K562 (cell line): ENCODE measurements around the gene PALM3. TPM values are rescaled to one million over a fixed set of nuclear protein-coding genes. Genes with fewer than 3 reads are reported as not detected.
A peak's percentile ranks its signal among the peaks of the same experiment; 100 is the strongest.

Source experiments
- ATAC-seq: fragments of 200-7000 bp; cut with Tn5 transposase; 3 replicates; pipeline ENCODE4 v1.9.1; 2020; ENCODE audit warnings: moderate library complexity
- BruUV-seq: library from RNA; stranded (reverse); fragments of 400-500 nt; replicated peaks from 2 replicates; lab custom pipeline; 2021; lab: Mats Ljungman, UMichigan
- CTCF ChIA-PET: fragments of 300-600 bp; formaldehyde crosslinking; extraction: SDS; loops from one replicate; lab custom pipeline; 2021; ENCODE audit warnings: low intra/inter-chr PET ratio; lab: Yijun Ruan, JAX
- POLR2A ChIA-PET: fragments of 300-600, 350-650 bp; sonication (Branson Sonifier 250); formaldehyde crosslinking; extraction: SDS; loops from one replicate; lab custom pipeline; 2021; ENCODE audit warnings: antibody characterized with exemption, inconsistent platforms; lab: Yijun Ruan, JAX
- DNase-seq, 4 experiments: peaks; one replicate each; pipeline versions ENCODE4 v3.0.0 to v3.0.0-alpha.2; 2011 to 2018; ENCODE audit warnings: low spot score in 3 of 4, mixed read lengths in 3 of 4; ENCODE audit errors: extremely low read depth in 1 of 4
- FAIRE-seq: peaks from 2 replicates; lab custom pipeline; 2011; peaks lifted over from hg19 to GRCh38; lab: Jason Lieb, UNC
- H2AFZ ChIP-seq: 2 replicates; pipeline ENCODE4 v1.6.0; 2011; ENCODE audit warnings: low read depth, low read length, control low read depth, inconsistent platforms
- H3K27ac ChIP-seq: fragments of 200-600 bp; 3 replicates; pipeline ENCODE4 v1.8.0; 2011; ENCODE audit warnings: low read depth, mild to moderate bottlenecking, control low read depth, inconsistent platforms, low read length, moderate library complexity, mixed read lengths; ENCODE audit errors: extremely low read depth
- H3K27me3 ChIP-seq, 2 experiments: fragments of 300-600 bp in 1 of 2; 2 replicates in 1 of 2; 3 replicates in 1 of 2; pipeline versions ENCODE4 v1.6.0 to v1.8.0; 2011; ENCODE audit warnings: inconsistent platforms in 2 of 2, low read length in 2 of 2, mild to moderate bottlenecking in 1 of 2, mixed read lengths in 1 of 2, moderate library complexity in 1 of 2; ENCODE audit not compliant: control insufficient read depth in 2 of 2, insufficient read depth in 2 of 2
- H3K36me3 ChIP-seq: fragments of 300-600 bp; 3 replicates; pipeline ENCODE4 v1.8.0; 2011; ENCODE audit warnings: mild to moderate bottlenecking, low read length, inconsistent platforms; ENCODE audit not compliant: control insufficient read depth, insufficient read depth
- H3K4me1 ChIP-seq, 2 experiments: fragments of 200-600 bp in 1 of 2; replicated peaks in 1 of 2; 2 replicates in 1 of 2; 3 replicates in 1 of 2; pipeline versions ENCODE4 v1.5.1 to v1.8.0; 2011; ENCODE audit warnings: inconsistent platforms in 2 of 2, low read length in 2 of 2, mild to moderate bottlenecking in 1 of 2, mixed read lengths in 1 of 2, moderate library complexity in 1 of 2; ENCODE audit not compliant: control insufficient read depth in 2 of 2, insufficient read depth in 2 of 2
- H3K4me2 ChIP-seq: 2 replicates; pipeline ENCODE4 v1.6.1; 2011; ENCODE audit warnings: low read length, control low read depth, inconsistent platforms, mixed read lengths; ENCODE audit not compliant: insufficient read depth
- H3K4me3 ChIP-seq: fragments of 200-600 bp; sonication (generic), shearing (Covaris generic); 2 replicates; pipeline ENCODE4 v1.5.1; 2016; ENCODE audit warnings: control low read depth, inconsistent platforms
- H3K79me2 ChIP-seq: fragments of 200-600 bp; 3 replicates; pipeline ENCODE4 v1.8.0; 2011; ENCODE audit warnings: low read length, inconsistent platforms; ENCODE audit not compliant: control insufficient read depth, insufficient read depth
- H3K9ac ChIP-seq, 2 experiments: 2 replicates each; pipeline versions ENCODE4 v1.6.0 to v1.6.1; 2011; ENCODE audit warnings: low read depth in 2 of 2, low read length in 2 of 2, control low read depth in 1 of 2, inconsistent platforms in 1 of 2, mild to moderate bottlenecking in 1 of 2, mixed read lengths in 1 of 2; ENCODE audit not compliant: insufficient read depth in 1 of 2
- H3K9me1 ChIP-seq: one replicate; pipeline ENCODE4 v1.6.0; 2011; ENCODE audit warnings: inconsistent platforms, mild to moderate bottlenecking, low read length, moderate library complexity; ENCODE audit not compliant: control insufficient read depth, insufficient read depth
- H3K9me3 ChIP-seq: replicated peaks from 2 replicates; pipeline ENCODE4 v1.5.1; 2011; ENCODE audit warnings: low read depth, low read length, inconsistent platforms; ENCODE audit not compliant: control insufficient read depth, insufficient read depth
- H4K20me1 ChIP-seq: replicated peaks from 2 replicates; pipeline ENCODE4 v1.6.1; 2011; ENCODE audit warnings: low read length, inconsistent platforms, mixed read lengths; ENCODE audit not compliant: control insufficient read depth, insufficient read depth
- BACH1 ChIP-seq: fragments of 200-800 bp; sonication (Bioruptor generic); IDR thresholded peaks from 2 replicates; pipeline ENCODE4 v1.6.1; 2016; ENCODE audit warnings: missing genetic modification characterization, missing compliant biosample characterization
- BDP1 ChIP-seq: IDR thresholded peaks from 3 replicates; pipeline ENCODE4 v1.6.1; 2011; ENCODE audit not compliant: insufficient read length, insufficient read depth
- CSDE1 ChIP-seq, 2 experiments: fragments of 450-650 bp; IDR thresholded peaks; 2 replicates each; pipeline ENCODE4 v1.6.1; 2016; ENCODE audit warnings: mild to moderate bottlenecking in 1 of 2
- ETV1 ChIP-seq: fragments of 450-650 bp; conservative IDR thresholded peaks from 2 replicates; pipeline ENCODE4 v1.6.1; 2016; ENCODE audit warnings: missing genetic modification characterization, control low read depth, low read depth, missing compliant biosample characterization
- HES1 ChIP-seq: fragments of 450-650 bp; IDR thresholded peaks from 2 replicates; pipeline ENCODE4 v1.6.1; 2016; ENCODE audit warnings: low read depth, mild to moderate bottlenecking, moderate library complexity
- ILK ChIP-seq: fragments of 450-650 bp; IDR thresholded peaks from 2 replicates; pipeline ENCODE4 v1.6.1; 2016; ENCODE audit warnings: missing genetic modification characterization, low read depth, mild to moderate bottlenecking, missing compliant biosample characterization, moderate library complexity, borderline replicate concordance
- KDM2B ChIP-seq: fragments of 250-450 bp; sonication (Bioruptor Pico); IDR thresholded peaks from 2 replicates; pipeline ENCODE4 v1.8.0; 2021; ENCODE audit warnings: mild to moderate bottlenecking, moderate library complexity
- KLF6 ChIP-seq: fragments of 250-450 bp; sonication (Bioruptor Pico); IDR thresholded peaks from 2 replicates; pipeline ENCODE4 v1.4.0; 2020; ENCODE audit warnings: mild to moderate bottlenecking, moderate library complexity, borderline replicate concordance
- NFIC ChIP-seq: fragments of 450-650 bp; IDR thresholded peaks from 2 replicates; pipeline ENCODE4 v1.6.1; 2017; ENCODE audit warnings: mild to moderate bottlenecking, inconsistent platforms
- POLR3G ChIP-seq: IDR thresholded peaks from 2 replicates; pipeline ENCODE4 v1.6.1; 2011; ENCODE audit not compliant: insufficient read length, insufficient replicate concordance; ENCODE audit errors: extremely low read depth
- XRCC5 ChIP-seq: fragments of 200-400 bp; formaldehyde crosslinking; IDR thresholded peaks from 2 replicates; pipeline ENCODE4 v1.6.1; 2017; ENCODE audit warnings: low read depth, mild to moderate bottlenecking, low read length
- ZBTB33 ChIP-seq: sonication (generic); formaldehyde crosslinking; IDR thresholded peaks from 2 replicates; pipeline ENCODE4 v1.8.1; 2023; ENCODE audit warnings: mild to moderate bottlenecking, missing genetic modification reagents
- ZNF449 ChIP-seq: fragments of 250-450 bp; sonication (Bioruptor Pico); IDR thresholded peaks from 2 replicates; pipeline ENCODE4 v1.8.0; 2022; ENCODE audit warnings: moderate library complexity, mild to moderate bottlenecking, inconsistent platforms
- ZNF551 ChIP-seq: fragments of 250-450 bp; sonication (Bioruptor Pico); IDR thresholded peaks from 2 replicates; pipeline ENCODE4 v1.5.0; 2021; ENCODE audit warnings: mild to moderate bottlenecking, moderate library complexity
- ZNF639 ChIP-seq, 2 experiments: fragments of 200-800 bp in 1 of 2; sonication (Bioruptor generic) in 1 of 2; sonication (generic) in 1 of 2; formaldehyde crosslinking in 1 of 2; IDR thresholded peaks in 1 of 2; conservative IDR thresholded peaks in 1 of 2; 2 replicates each; pipeline versions ENCODE4 v1.5.0 to v1.6.1; 2016 to 2020; ENCODE audit warnings: missing compliant biosample characterization in 1 of 2, missing genetic modification characterization in 1 of 2, missing genetic modification reagents in 1 of 2
- WGBS: fragments of 100-300 bp; shearing (Covaris generic); methylation state at CpG from one replicate; pipeline ENCODE4 v1.1.6; 2016; ENCODE audit warnings: low coverage, mixed read lengths; ENCODE audit not compliant: insufficient coverage; ENCODE audit errors: missing lambda C conversion rate; 5-methylcytosine and 5-hydroxymethylcytosine counted together
- in situ Hi-C: fragments of 300-500 bp; cut with MboI; formaldehyde crosslinking; loops from 4 replicates; pipeline ENCODE4 v1.15.0; 2018; ENCODE audit warnings: inconsistent platforms, mixed read lengths
- intact Hi-C: fragments of 100-400 bp; cut with micrococcal nuclease; formaldehyde crosslinking; loops from 2 replicates; pipeline ENCODE4 v1.14.2; 2022
- polyA plus RNA-seq, 8 experiments: library from polyadenylated mRNA; depleted of rRNA in 4 of 8; stranded (reverse) in 5 of 8; unstranded in 3 of 8; fragments of >200 nt; fragmentation: Nextera tagmentation in 2 of 8; fragmentation: Illumina TruSeq in 1 of 8; extraction: Ambion mirVana in 2 of 8; extraction: Trizol in 1 of 8; gene quantifications; 2 replicates each; pipeline versions ENCODE4 v1.2.1 to v1.2.3, GENCODE V29; 2011 to 2014; ENCODE audit warnings: inconsistent platforms in 1 of 8, missing spikeins in 1 of 8
- total RNA-seq, 7 experiments: library from RNA; depleted of rRNA in 6 of 7; stranded (reverse); fragments of >200 nt in 6 of 7; fragmentation: Illumina TruSeq in 2 of 7; extraction: Trizol in 2 of 7; gene quantifications; 2 replicates each; pipeline versions ENCODE4 v1.2.1 to v1.2.3, GENCODE V29; 2011 to 2021; ENCODE audit warnings: low replicate concordance in 1 of 7

The PALM3 gene
- total and polyA plus RNA-seq, 9 of the 15 experiments (the other 6 are each of a cell fraction or from before 2014, with no cell fraction given) = 0.07 to 9.3 (median 3.3) TPM

- BruUV-seq = no TSS peak
- intact Hi-C loops (no loop called here), in situ Hi-C loops (no loop called here)
- ChIA-PET CTCF (no interaction called here), POLR2A (interaction anchor here (1.8 kb wide), 1 partner anchor 17 kb away, joined by 7 read pairs; the partner anchor contains the start of gene RFX1)
- H3K4me3 ChIP-seq = no peak overlapping the region
- H3K4me2 ChIP-seq = peak overlapping the region; percentile 40; the same call in 1 of the 2 replicates
- no peaks in the 10 kb centered on the region for H3K27me3 ChIP-seq
- peak; percentile 90 for ATAC-seq
- FAIRE-seq = peak; percentile 88
- H3K4me1 ChIP-seq = peaks cover 22 to 30% of the 10 kb centered on the region in 2 experiments
- H3K79me2 ChIP-seq = no peaks in the 10 kb centered on the region
- H3K36me3 ChIP-seq = no peaks in the 10 kb centered on the region
- no peaks in the 10 kb centered on the region for H3K9me1 ChIP-seq
- 0 out of 4 replicates have a peak overlapping the region, but pooled peaks of 1 of the 2 experiments have one; percentile 24 for H3K9ac ChIP-seq
- peak overlapping the region; percentile 83 for H2AFZ ChIP-seq
- H3K9me3 ChIP-seq = no peaks in the 10 kb centered on the region; the same call in 1 of the 2 replicates
- 51% methylated on average over 9 of the region's 9 CpGs for WGBS
- H3K27ac ChIP-seq = peak overlapping the region; percentile 35
- peak; percentile 67 to 87 (median 74) for DNase-seq
- H4K20me1 ChIP-seq = no peaks in the 10 kb centered on the region
- TF ChIP-seq CSDE1 (IDR thresholded peaks at IDR 0.05) (no peak), ILK (tag) (no peak), NFIC (peak; percentile 84), BDP1 (no peak), KDM2B (CRISPR knock-in tag) (no peak), HES1 (no peak), POLR3G (no peak), BACH1 (tag) (no peak), ZNF449 (no peak), KLF6 (no peak), ZBTB33 (CRISPR knock-in tag) (no peak), XRCC5 (peak; percentile 74; the same call in 1 of the 2 replicates), ZNF639 (CRISPR knock-in tag; conservative IDR thresholded peaks at IDR 0.05 in 1 of 2, IDR thresholded peaks at IDR 0.05 in 1 of 2) (no peak), ZNF551 (no peak), ETV1 (tag) (peak; percentile 79)
These were observed 38.3 kb downstream of the PALM3 start for GRCh38 chr19:14023404-14024235.
